Testis (tissue), 3 donors: ENCODE results near the gene SPTA1. TPM values are rescaled to one million over a fixed set of nuclear protein-coding genes. Genes with fewer than 3 reads are reported as not detected.

Experiments used
- DNase-seq: peaks from one replicate; pipeline ENCODE4 v3.0.0-alpha.2; 2019
- H3K27ac ChIP-seq, 2 donors: fragments of 200-600 bp; sonication (generic); one replicate each; pipeline ENCODE4 v1.5.1; 2019
- H3K27me3 ChIP-seq: fragments of 200-600 bp; sonication (generic); one replicate; pipeline ENCODE4 v1.5.1; 2019
- H3K36me3 ChIP-seq: fragments of 200-600 bp; sonication (generic); one replicate; pipeline ENCODE4 v1.5.1; 2017; ENCODE audit warnings: low read depth; ENCODE audit errors: missing control alignments
- H3K4me1 ChIP-seq: fragments of 200-600 bp; sonication (generic); one replicate; pipeline ENCODE4 v1.5.1; 2019
- H3K4me3 ChIP-seq, 2 donors: fragments of 200-600 bp; sonication (generic); one replicate each; pipeline ENCODE4 v1.5.1; 2017 to 2019
- H3K9me3 ChIP-seq: fragments of 200-600 bp; sonication (generic); one replicate; pipeline ENCODE4 v1.5.1; 2017
- POLR2A ChIP-seq: fragments of 450-650 bp; IDR thresholded peaks from one replicate; pipeline ENCODE4 v1.6.1; 2017; ENCODE audit warnings: antibody characterized with exemption, mild to moderate bottlenecking, moderate library complexity
- WGBS, 2 donors: methylation state at CpG; one replicate each; pipeline ENCODE4 v1.1.5; 2018; 5-methylcytosine and 5-hydroxymethylcytosine counted together
- intact Hi-C: fragments of 100-400 bp; cut with DNase I; formaldehyde crosslinking; loops from one replicate; pipeline ENCODE4 v1.15.1; 2023; ENCODE audit warnings: low total_unique reads
- polyA plus RNA-seq: library from polyadenylated mRNA; stranded (reverse); fragments of 350-450 nt; fragmentation: Illumina TruSeq; extraction: RNeasy Lipid Tissue Mini Kit (QIAGEN cat#74804); gene quantifications from one replicate; pipeline ENCODE4 v1.2.3, GENCODE V29; 2014; ENCODE audit warnings: low read depth, low replicate concordance; ENCODE audit not compliant: insufficient read depth
- total RNA-seq, 2 donors: library from RNA; depleted of rRNA; stranded (reverse); fragments of >200 nt; gene quantifications; one replicate each; pipeline ENCODE4 v1.2.3, GENCODE V29; 2016
- TF ChIP-seq, protein P1 (sequence below), 3 experiments: fragments of 450-650 bp in 2 of 3; fragments of 200-600 bp in 1 of 3; sonication (generic) in 1 of 3; IDR thresholded peaks; one replicate each; pipeline ENCODE4 v1.5.1; 2016 to 2019; ENCODE audit warnings: antibody characterized with exemption in 3 of 3, mild to moderate bottlenecking in 2 of 3, moderate library complexity in 1 of 3

Gene SPTA1
- total and polyA plus RNA-seq, 3 donors from 2014 or later = 3.4 to 6.8 (median 4.2) TPM

DNA sequence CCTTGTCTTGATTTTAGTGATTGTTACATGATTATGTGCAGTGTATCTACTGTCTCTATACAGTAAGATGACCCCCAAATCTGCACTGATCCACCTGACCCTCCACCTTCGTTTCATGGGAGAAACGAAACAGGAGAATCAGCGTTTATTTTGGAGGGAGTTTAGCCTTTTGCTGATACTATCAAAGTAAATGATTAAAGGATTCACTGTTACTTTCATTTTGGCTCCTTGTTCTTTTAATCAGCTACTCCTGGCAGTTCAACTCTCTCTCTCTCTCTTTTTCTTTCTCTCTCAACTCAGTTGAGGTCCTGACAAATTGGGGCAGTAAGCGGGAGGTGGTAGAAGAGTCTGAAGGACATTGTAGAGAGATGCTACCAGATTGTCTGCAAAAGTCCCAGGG, 43.9 kb upstream of the SPTA1 start:
- no peak for DNase-seq
- TF ChIP-seq, protein P1, sequence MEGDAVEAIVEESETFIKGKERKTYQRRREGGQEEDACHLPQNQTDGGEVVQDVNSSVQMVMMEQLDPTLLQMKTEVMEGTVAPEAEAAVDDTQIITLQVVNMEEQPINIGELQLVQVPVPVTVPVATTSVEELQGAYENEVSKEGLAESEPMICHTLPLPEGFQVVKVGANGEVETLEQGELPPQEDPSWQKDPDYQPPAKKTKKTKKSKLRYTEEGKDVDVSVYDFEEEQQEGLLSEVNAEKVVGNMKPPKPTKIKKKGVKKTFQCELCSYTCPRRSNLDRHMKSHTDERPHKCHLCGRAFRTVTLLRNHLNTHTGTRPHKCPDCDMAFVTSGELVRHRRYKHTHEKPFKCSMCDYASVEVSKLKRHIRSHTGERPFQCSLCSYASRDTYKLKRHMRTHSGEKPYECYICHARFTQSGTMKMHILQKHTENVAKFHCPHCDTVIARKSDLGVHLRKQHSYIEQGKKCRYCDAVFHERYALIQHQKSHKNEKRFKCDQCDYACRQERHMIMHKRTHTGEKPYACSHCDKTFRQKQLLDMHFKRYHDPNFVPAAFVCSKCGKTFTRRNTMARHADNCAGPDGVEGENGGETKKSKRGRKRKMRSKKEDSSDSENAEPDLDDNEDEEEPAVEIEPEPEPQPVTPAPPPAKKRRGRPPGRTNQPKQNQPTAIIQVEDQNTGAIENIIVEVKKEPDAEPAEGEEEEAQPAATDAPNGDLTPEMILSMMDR (IDR thresholded peaks at IDR 0.05) = no peak
- TF ChIP-seq POLR2A = no peak
- no peaks in the 10 kb centered on the region for H3K36me3 ChIP-seq
- H3K27me3 ChIP-seq = no peaks in the 10 kb centered on the region
- WGBS, 2 donors = 52 to 71% methylated on average over 4 of the region's 4 CpGs
- no peak overlapping the region for H3K27ac ChIP-seq
- H3K4me1 ChIP-seq = no peaks in the 10 kb centered on the region
- intact Hi-C loops = no loop called here
- no peaks in the 10 kb centered on the region for H3K9me3 ChIP-seq
- no peak overlapping the region for H3K4me3 ChIP-seq

DNA sequence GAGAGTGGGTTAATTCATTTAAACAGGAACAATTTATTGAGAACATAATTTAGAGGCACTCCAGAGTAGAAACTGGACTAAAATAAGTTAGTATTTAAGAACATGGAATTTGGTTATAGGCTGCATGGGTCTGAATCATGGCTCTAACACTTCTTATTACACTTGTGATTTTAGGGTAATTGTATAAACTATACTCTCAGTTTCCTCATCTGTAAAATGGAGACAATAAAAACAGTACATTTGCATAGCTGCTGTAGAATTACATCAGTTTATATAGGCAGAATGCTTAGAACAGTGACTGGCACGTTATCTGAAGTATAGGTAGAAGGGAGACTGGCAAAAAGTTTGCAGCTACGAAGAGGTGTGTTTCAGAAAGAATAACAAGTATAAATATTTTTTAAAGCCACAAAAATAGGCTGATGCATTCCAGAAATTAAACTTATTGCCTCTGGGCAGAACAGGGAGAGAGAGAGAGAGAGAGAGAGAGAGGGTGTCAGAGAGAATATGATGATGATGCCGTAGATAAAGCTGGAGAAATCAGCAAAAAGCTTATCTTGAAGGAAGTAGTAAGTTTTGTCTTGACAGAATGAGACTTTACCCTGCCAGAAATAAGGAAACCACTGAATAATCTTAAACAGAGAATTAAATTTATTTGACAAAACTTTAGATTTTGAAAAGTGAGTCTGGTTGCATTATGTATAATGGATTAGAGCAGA, 42.2 kb upstream of the SPTA1 start:
- Histone ChIP-seq H3K4me3 (no peak overlapping the region), H3K9me3 (no peaks in the 10 kb centered on the region), H3K36me3 (no peaks in the 10 kb centered on the region), H3K4me1 (no peaks in the 10 kb centered on the region), H3K27me3 (no peaks in the 10 kb centered on the region), H3K27ac (no peak overlapping the region)
- DNase-seq = no peak
- intact Hi-C loops = no loop called here
- TF ChIP-seq POLR2A = no peak
- TF ChIP-seq, protein P1 (IDR thresholded peaks at IDR 0.05) = no peak
- 75 to 85% methylated on average over 3 of the region's 3 CpGs for WGBS, 2 donors

DNA sequence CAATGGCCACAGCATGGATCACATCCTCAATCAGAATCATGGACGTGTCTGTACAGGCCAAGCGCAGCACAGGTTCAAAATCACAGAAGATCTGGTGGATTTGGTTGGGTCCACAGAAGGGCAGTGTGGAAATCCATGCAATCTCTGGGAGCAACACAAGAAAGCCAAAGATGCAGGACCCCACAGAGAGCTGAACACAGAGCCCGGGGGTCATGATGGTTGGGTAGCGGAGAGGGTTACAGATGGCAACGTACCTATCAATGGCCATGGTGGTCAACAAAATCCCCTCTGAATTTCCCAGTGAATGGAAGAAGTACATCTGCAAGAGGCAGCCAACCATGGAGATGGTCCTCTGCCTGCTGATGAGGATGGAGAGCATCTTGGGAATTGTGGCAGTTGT, 37.9 kb upstream of the SPTA1 start:
- Histone ChIP-seq H3K36me3 (no peaks in the 10 kb centered on the region), H3K27me3 (no peaks in the 10 kb centered on the region), H3K9me3 (no peaks in the 10 kb centered on the region), H3K27ac (no peak overlapping the region), H3K4me3 (no peak overlapping the region), H3K4me1 (no peaks in the 10 kb centered on the region)
- WGBS, 2 donors = 95 to 97% methylated on average over 5 of the region's 5 CpGs
- DNase-seq = no peak
- TF ChIP-seq, protein P1 (IDR thresholded peaks at IDR 0.05) = no peak
- TF ChIP-seq POLR2A = no peak
- intact Hi-C loops = no loop called here

DNA sequence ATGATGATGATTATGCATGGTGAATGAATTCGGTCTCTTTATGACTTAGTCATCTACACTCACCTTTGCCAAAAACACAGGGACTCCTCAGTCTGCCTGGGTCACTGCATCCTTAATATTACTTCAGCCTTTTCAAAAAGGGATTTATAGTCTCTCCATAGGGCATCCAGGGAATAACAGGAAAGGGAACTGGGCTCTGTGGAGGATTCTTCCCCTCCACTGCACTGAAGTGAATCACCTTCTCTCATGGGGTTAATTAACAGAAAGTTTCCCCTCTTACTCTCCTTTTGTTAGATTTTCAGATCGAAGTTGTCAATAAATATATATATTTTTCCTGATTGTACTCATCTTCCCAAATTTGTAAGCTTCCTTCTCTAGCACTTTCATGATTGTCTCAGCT, 34.1 kb upstream of the SPTA1 start, which contains the start of gene OR6K3:
Gene OR6K3, minus strand, starts transcription at position 101 of the 400 bp plus-strand sequence. CDS start 2,605 bp downstream, outside the sequence.
- Histone ChIP-seq H3K27ac (no peak within 1 kb of the TSS), H3K27me3 (no peaks in the 10 kb centered on the region), H3K4me3 (no peak within 1 kb of the TSS), H3K9me3 (no peaks in the 10 kb centered on the region), H3K4me1 (no peaks in the 10 kb centered on the region), H3K36me3 (no peaks in the 10 kb centered on the region)
- TF ChIP-seq, protein P1 (IDR thresholded peaks at IDR 0.05) = no peak
- TF ChIP-seq POLR2A = no peak
- DNase-seq = no peak
- 75 to 87% methylated on average over 2 of the region's 2 CpGs for WGBS, 2 donors
- intact Hi-C loops = no loop called here

DNA sequence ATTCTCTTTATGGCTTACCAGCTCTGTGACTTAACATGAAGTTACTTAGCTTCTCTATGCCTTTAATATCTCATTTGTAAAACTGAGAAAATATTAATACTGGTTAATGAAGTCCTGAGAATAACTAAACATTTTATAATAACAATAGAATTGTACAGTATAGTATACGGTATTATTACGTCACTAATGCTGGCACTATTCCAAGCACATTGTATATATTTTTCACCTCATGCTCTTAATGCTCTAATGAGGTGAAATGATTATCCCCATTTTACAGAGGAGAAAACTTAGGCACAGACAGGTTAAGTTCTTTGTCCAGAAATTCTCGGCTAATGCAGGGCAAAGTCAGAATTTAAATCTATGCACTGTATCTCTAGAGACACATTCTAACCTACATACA, 33.1 kb upstream of the SPTA1 start:
- H3K9me3 ChIP-seq = no peaks in the 10 kb centered on the region
- DNase-seq = no peak
- no peak overlapping the region for H3K4me3 ChIP-seq
- intact Hi-C loops = no loop called here
- no peaks in the 10 kb centered on the region for H3K36me3 ChIP-seq
- H3K4me1 ChIP-seq = no peaks in the 10 kb centered on the region
- WGBS, 2 donors = 68 to 79% methylated on average over 3 of the region's 3 CpGs
- no peak for TF ChIP-seq POLR2A
- TF ChIP-seq, protein P1 (IDR thresholded peaks at IDR 0.05) = no peak
- H3K27me3 ChIP-seq = no peaks in the 10 kb centered on the region
- H3K27ac ChIP-seq = no peak overlapping the region
